K562 (cell line): ENCODE measurements around the gene SGSM2. TPM values are rescaled to one million over a fixed set of nuclear protein-coding genes. Genes with fewer than 3 reads are reported as not detected.

Experiments
- ATF7 ChIP-seq: fragments of 450-650 bp; IDR thresholded peaks from 2 replicates; pipeline ENCODE4 v1.7.1; 2014; ENCODE audit warnings: mild to moderate bottlenecking, moderate library complexity
- CBFA2T3 ChIP-seq: fragments of 450-650 bp; IDR thresholded peaks from 2 replicates; pipeline ENCODE4 v1.6.1; 2017
- GTF2A2 ChIP-seq: IDR thresholded peaks from 2 replicates; pipeline ENCODE4 v1.6.1; 2016; ENCODE audit warnings: mild to moderate bottlenecking, missing genetic modification characterization, missing compliant biosample characterization
- L3MBTL2 ChIP-seq: fragments of 450-650 bp; IDR thresholded peaks from 2 replicates; pipeline ENCODE4 v1.6.1; 2016; ENCODE audit warnings: mild to moderate bottlenecking, moderate library complexity
- MEIS2 ChIP-seq: fragments of 450-650 bp; IDR thresholded peaks from 2 replicates; pipeline ENCODE4 v1.6.1; 2014; ENCODE audit warnings: mild to moderate bottlenecking; ENCODE audit not compliant: partially characterized antibody
- NFYB ChIP-seq: IDR thresholded peaks from 2 replicates; pipeline ENCODE4 v1.6.1; 2011; ENCODE audit warnings: mild to moderate bottlenecking, moderate library complexity; ENCODE audit not compliant: insufficient read length; ENCODE audit errors: extremely low read depth
- SAFB2 ChIP-seq: fragments of 200-400 bp; formaldehyde crosslinking; IDR thresholded peaks from 2 replicates; pipeline ENCODE4 v1.6.1; 2018; ENCODE audit warnings: borderline replicate concordance, low read length, low read depth, moderate library complexity; ENCODE audit not compliant: severe bottlenecking
- polyA plus RNA-seq, 8 experiments: library from polyadenylated mRNA; depleted of rRNA in 4 of 8; stranded (reverse) in 5 of 8; unstranded in 3 of 8; fragments of >200 nt; fragmentation: Nextera tagmentation in 2 of 8; fragmentation: Illumina TruSeq in 1 of 8; extraction: Ambion mirVana in 2 of 8; extraction: Trizol in 1 of 8; gene quantifications; 2 replicates each; pipeline versions ENCODE4 v1.2.1 to v1.2.3, GENCODE V29; 2011 to 2014; ENCODE audit warnings: inconsistent platforms in 1 of 8, missing spikeins in 1 of 8
- total RNA-seq, 7 experiments: library from RNA; depleted of rRNA in 6 of 7; stranded (reverse); fragments of >200 nt in 6 of 7; fragmentation: Illumina TruSeq in 2 of 7; extraction: Trizol in 2 of 7; gene quantifications; 2 replicates each; pipeline versions ENCODE4 v1.2.1 to v1.2.3, GENCODE V29; 2011 to 2021; ENCODE audit warnings: low replicate concordance in 1 of 7
- TF ChIP-seq, protein P1 (sequence below): IDR thresholded peaks from 2 replicates; pipeline ENCODE4 v1.6.1; 2011; ENCODE audit not compliant: insufficient read length; ENCODE audit errors: extremely low read depth
- TF ChIP-seq, protein P2 (sequence below): sonication (generic); formaldehyde crosslinking; IDR thresholded peaks from 2 replicates; pipeline ENCODE4 v1.8.0; 2022; ENCODE audit warnings: missing genetic modification reagents, mild to moderate bottlenecking, borderline replicate concordance
- TF ChIP-seq, protein P3 (sequence below): sonication (generic); formaldehyde crosslinking; IDR thresholded peaks from 2 replicates; pipeline ENCODE4 v1.8.0; 2022; ENCODE audit warnings: mild to moderate bottlenecking, low read depth, missing genetic modification reagents
- TF ChIP-seq, protein P4 (sequence below): fragments of 450-650 bp; IDR thresholded peaks from 2 replicates; pipeline ENCODE4 v1.6.1; 2016; ENCODE audit warnings: low read depth

Gene SGSM2
- total and polyA plus RNA-seq, 9 of the 15 experiments (the other 6 are each of a cell fraction or from before 2014, with no cell fraction given), result 0.20 to 26.3 (median 14.8) TPM

DNA sequence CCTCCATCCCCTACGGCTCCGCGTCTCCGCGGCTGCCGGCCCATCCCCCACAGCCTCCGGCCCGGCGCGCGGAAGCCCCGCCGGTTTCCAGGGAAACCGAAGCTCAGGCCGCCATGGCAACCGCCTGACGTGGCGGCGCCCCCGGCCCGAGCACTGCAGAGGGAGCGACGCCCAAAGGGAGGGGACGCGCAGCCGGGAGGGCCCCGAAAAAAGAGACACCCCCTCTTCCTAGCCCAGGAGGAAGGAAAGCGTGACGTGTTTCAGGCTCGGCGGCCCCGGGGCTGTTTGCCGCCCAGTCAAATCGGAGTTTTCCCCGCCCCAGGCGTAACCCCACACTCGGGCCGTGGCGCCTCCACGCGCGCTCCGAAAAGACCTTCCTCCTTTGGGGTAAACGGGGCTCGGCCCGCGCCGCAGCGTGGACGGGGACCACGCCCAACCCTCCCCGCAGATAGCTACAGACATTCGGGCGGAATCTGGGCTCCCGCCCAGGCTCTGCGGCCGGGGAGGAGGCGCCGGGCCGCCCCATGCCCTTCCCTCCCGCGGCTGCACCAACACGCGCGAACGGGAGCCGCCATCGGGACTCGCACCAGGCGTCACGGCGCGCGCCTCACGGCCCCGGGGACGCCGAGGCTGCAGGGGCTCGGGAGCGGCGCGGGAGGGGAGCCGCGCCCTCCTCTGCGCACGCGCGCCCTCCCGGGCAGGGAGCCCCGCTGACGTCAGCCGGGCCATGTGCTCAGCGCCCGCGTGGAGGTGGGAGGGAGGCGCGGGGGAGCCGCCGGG lies 56.1 kb downstream of the SGSM2 start (continued):
- TF ChIP-seq, protein P1, sequence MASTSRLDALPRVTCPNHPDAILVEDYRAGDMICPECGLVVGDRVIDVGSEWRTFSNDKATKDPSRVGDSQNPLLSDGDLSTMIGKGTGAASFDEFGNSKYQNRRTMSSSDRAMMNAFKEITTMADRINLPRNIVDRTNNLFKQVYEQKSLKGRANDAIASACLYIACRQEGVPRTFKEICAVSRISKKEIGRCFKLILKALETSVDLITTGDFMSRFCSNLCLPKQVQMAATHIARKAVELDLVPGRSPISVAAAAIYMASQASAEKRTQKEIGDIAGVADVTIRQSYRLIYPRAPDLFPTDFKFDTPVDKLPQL, result no peak
- TF ChIP-seq NFYB (no peak), L3MBTL2 (peak; percentile 75), GTF2A2 (tag) (no peak), ATF7 (peak; percentile 87), MEIS2 (peak; percentile 51), SAFB2 (no peak), CBFA2T3 (no peak)
- TF ChIP-seq, protein P2, sequence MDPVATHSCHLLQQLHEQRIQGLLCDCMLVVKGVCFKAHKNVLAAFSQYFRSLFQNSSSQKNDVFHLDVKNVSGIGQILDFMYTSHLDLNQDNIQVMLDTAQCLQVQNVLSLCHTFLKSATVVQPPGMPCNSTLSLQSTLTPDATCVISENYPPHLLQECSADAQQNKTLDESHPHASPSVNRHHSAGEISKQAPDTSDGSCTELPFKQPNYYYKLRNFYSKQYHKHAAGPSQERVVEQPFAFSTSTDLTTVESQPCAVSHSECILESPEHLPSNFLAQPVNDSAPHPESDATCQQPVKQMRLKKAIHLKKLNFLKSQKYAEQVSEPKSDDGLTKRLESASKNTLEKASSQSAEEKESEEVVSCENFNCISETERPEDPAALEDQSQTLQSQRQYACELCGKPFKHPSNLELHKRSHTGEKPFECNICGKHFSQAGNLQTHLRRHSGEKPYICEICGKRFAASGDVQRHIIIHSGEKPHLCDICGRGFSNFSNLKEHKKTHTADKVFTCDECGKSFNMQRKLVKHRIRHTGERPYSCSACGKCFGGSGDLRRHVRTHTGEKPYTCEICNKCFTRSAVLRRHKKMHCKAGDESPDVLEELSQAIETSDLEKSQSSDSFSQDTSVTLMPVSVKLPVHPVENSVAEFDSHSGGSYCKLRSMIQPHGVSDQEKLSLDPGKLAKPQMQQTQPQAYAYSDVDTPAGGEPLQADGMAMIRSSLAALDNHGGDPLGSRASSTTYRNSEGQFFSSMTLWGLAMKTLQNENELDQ, result no peak
- TF ChIP-seq, protein P3, sequence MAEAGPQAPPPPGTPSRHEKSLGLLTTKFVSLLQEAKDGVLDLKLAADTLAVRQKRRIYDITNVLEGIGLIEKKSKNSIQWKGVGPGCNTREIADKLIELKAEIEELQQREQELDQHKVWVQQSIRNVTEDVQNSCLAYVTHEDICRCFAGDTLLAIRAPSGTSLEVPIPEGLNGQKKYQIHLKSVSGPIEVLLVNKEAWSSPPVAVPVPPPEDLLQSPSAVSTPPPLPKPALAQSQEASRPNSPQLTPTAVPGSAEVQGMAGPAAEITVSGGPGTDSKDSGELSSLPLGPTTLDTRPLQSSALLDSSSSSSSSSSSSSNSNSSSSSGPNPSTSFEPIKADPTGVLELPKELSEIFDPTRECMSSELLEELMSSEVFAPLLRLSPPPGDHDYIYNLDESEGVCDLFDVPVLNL (CRISPR knock-in tag), result no peak
- TF ChIP-seq, protein P4, sequence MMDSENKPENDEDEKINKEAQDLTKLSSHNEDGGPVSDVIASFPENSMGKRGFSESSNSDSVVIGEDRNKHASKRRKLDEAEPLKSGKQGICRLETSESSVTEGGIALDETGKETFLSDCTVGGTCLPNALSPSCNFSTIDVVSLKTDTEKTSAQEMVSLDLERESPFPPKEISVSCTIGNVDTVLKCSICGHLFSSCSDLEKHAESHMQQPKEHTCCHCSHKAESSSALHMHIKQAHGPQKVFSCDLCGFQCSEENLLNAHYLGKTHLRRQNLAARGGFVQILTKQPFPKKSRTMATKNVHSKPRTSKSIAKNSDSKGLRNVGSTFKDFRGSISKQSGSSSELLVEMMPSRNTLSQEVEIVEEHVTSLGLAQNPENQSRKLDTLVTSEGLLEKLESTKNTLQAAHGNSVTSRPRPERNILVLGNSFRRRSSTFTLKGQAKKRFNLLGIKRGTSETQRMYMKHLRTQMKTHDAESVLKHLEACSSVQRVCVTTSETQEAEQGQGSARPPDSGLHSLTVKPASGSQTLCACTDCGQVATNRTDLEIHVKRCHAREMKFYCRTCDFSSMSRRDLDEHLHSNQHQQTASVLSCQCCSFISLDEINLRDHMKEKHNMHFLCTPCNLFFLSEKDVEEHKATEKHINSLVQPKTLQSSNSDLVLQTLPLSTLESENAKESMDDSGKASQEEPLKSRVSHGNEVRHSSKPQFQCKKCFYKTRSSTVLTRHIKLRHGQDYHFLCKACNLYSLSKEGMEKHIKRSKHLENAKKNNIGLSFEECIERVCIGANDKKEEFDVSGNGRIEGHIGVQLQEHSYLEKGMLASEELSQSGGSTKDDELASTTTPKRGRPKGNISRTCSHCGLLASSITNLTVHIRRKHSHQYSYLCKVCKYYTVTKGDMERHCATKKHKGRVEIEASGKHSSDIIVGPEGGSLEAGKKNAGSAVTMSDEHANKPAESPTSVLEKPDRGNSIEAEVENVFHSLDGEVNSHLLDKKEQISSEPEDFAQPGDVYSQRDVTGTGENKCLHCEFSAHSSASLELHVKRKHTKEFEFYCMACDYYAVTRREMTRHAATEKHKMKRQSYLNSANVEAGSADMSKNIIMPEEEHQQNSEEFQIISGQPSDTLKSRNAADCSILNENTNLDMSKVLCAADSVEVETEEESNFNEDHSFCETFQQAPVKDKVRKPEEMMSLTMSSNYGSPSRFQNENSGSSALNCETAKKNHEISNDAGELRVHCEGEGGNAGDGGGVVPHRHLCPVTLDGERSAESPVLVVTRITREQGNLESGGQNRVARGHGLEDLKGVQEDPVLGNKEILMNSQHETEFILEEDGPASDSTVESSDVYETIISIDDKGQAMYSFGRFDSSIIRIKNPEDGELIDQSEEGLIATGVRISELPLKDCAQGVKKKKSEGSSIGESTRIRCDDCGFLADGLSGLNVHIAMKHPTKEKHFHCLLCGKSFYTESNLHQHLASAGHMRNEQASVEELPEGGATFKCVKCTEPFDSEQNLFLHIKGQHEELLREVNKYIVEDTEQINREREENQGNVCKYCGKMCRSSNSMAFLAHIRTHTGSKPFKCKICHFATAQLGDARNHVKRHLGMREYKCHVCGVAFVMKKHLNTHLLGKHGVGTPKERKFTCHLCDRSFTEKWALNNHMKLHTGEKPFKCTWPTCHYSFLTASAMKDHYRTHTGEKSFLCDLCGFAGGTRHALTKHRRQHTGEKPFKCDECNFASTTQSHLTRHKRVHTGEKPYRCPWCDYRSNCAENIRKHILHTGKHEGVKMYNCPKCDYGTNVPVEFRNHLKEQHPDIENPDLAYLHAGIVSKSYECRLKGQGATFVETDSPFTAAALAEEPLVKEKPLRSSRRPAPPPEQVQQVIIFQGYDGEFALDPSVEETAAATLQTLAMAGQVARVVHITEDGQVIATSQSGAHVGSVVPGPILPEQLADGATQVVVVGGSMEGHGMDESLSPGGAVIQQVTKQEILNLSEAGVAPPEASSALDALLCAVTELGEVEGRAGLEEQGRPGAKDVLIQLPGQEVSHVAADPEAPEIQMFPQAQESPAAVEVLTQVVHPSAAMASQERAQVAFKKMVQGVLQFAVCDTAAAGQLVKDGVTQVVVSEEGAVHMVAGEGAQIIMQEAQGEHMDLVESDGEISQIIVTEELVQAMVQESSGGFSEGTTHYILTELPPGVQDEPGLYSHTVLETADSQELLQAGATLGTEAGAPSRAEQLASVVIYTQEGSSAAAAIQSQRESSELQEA, result no peak
